HG03342 (cell line): Measurements from ENCODE around the gene CSNK1G2.

Experiments
- ATAC-seq: cut with Tn5 transposase; IDR thresholded peaks from one replicate; pipeline ENCODE4 v1.9.1; 2021; ENCODE audit warnings: mild to moderate bottlenecking, moderate library complexity; ENCODE audit not compliant: unreplicated experiment

Gene CSNK1G2

DNA sequence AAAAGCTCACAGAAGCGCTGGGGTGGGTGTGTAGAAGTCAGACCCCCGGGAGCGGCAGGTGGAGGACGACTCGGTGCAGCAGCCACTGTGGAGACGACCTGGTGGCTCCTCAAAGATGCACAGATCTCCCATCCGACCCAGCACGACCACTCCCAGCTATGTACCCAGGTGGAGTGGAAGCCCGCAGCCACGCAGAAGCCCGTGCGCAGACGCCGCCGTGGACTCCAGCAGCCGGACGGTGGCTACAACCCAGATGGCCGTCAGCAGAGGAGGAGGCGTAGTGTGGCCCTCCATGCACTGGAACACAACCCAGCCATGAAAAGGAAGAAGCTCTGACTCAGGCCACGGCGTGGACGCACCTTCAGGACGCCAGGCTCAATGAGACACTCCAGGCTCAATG lies 21.7 kb downstream of the CSNK1G2 start:
- ATAC-seq, result no peak

DNA sequence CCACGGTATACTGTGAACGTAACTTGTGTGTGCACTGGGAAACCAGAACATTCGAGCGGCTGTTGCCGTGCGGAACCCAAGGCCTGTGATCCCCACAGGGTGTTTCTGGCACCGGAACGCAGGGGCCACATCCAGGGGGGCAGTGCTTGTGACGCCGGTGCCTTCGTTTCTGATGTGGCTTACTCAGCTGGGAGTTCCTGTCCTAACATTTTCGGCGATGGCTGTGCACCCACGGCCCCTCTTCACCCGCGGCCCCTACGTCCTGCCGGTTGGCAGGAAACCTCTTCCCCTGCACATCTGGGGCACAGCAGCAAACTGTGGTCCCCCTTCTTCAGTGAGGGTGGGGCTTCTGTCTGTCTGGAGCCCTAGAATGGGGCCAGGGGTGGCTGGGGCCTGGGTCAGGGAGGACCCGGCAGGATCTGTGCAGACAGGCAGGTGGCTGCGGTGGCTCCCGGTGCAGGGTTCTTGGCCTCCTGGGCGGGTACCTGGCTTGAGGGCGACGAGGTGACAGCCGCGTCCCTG lies 26.2 kb downstream of the CSNK1G2 start:
- no peak for ATAC-seq

DNA sequence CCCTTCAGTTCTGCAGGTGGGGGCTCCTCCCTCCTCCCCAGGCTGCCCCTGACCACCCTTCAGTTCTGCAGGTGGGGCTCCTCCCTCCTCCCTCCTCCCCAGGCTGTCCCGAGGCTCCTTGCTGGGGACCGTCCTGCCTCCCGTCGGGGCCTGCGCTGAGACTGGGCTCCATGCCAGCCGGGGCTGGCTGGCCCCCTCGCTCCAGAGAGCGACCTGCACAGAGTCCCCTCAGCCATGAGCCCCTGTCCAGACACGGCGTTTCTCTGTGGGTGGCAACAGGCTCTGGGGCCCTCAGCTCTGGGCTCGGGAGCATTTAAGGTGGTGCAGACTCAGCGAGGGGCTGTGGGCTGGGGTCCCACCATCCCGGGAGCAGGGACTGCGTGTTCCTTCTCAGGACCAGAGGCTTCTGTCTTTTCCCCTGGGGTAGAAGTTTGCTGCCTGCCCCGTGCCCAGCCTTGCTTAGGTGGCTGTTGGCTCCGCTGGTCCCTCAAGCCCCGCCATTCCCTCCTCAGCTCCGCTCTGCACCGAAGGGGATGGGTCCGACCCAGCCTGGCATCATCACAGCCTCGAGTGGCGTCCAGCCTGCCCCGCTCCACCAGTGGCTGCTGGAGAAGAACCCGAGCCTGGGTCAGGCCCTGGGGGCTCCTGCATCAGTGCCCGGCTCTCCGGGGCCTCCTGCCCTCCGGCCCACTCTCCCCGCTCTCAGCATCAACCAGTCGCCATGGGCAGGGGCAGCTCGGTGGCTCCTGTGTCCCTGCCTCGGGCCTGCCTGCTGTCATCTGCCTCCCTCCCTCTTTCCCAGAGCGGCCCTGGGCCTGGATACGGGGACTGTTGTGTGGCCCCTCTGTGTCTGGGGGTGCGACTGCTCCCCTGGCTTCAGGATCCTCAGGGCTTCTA lies 27.6 kb downstream of the CSNK1G2 start:
- ATAC-seq, result no peak

DNA sequence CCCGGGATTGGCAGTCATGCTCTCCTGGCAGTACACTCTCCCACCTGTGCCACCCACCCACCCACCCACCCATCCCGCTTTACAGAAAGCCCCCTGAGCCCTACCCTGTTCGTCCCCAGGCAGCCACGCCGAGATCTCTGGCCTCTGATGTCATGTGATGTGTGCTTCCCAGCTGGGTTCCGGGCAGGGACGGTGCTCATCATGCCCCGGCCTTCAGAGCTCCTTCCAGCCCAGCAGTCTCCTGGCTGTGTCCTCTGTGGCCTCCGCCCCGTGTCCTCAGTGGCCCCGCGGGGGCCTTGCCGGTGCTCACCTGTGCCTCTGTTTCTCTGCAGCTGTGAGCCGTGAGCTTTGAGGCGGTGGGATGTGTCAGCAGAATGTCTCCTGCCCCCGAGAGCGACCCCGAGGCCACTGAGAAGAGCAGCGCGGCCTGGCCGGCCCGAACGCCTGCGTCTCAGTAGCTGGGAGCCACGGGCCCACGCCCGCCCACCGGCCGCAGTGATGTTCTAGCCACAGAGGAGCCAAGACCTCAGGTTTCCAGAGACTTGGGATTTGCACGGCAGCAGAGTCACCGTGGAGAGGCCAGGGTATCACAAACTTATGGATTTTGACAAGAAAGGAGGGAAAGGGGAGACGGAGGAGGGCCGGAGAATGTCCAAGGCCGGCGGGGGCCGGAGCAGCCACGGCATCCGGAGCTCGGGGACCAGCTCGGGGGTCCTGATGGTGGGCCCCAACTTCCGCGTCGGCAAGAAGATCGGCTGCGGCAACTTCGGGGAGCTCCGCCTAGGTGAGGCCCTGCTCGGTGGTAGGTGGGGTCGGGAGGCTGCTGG lies 28.4 kb downstream of the CSNK1G2 start:
- ATAC-seq, result no peak

DNA sequence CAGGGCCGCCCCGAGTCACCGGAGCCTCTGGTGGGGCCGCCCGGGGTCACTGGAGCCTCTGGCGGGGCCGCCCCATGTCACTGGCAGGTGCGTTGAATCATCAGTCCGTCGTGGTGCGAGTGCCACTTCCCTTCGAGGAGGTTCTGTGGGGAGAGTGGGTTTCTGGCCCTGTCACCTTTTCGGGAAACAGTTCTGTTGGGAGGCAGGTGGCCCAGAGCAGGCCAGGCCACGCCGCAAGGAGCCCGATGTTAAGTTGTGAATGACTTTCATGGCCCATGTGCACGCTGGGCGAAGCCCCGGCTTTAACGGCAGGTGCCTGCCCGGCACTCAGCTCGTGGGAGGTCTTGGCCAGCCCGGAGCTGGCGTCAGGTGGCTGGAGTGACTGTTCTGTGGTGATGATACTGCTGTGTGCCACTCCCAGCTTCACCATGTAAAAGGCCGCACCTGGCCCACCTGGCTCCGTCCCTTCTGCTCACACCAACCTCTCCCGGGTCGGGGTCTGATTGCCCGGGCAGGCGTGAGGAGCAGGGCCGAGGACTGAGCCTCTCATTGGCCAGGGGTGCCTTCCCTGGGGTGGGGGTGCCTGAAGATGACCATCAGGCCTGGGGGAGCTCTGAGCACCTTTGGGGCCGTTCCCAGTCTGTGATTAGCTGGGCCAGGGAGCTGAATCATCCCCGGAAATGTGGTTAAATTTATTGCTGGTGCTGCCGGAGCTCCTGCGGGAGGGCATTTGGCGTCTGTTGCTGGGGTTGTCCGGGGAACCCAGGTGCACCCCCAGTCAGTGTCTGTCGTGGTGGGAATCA lies 29.2 kb downstream of the CSNK1G2 start:
- ATAC-seq, result no peak

DNA sequence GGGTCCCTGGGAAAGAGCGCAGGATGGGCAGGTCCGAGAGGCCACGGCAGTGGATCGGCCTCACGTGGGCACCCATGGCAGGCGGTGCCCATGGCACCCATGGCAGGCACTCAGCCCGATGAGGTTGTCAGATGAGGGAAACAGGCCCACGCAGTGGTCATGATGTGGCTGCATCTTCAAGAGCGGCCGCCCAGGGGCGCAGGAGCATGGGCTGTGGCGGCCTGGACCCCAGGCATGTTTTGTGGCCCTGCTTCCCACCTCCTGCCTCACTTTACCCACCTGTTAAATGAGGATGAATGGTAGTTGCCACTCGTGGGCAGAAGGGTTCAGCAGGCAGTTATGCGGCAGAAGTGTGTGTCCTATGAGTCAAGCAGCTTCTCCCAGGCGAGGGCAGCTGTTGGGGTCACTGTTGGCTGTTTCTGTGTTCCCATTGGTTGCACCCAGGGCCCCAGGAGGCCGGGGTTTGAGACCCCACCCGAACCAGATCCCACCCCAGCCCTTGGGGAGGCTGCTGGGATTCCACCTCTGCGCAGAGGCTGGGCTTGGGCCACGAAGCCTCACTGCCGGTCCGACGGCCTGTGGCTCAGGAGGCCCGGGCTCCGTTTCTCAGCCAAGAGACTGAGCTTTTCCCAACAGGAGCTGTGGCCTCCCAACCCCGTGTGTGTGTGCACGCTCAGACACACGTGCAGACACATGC lies 30.0 kb downstream of the CSNK1G2 start:
- no peak for ATAC-seq

DNA sequence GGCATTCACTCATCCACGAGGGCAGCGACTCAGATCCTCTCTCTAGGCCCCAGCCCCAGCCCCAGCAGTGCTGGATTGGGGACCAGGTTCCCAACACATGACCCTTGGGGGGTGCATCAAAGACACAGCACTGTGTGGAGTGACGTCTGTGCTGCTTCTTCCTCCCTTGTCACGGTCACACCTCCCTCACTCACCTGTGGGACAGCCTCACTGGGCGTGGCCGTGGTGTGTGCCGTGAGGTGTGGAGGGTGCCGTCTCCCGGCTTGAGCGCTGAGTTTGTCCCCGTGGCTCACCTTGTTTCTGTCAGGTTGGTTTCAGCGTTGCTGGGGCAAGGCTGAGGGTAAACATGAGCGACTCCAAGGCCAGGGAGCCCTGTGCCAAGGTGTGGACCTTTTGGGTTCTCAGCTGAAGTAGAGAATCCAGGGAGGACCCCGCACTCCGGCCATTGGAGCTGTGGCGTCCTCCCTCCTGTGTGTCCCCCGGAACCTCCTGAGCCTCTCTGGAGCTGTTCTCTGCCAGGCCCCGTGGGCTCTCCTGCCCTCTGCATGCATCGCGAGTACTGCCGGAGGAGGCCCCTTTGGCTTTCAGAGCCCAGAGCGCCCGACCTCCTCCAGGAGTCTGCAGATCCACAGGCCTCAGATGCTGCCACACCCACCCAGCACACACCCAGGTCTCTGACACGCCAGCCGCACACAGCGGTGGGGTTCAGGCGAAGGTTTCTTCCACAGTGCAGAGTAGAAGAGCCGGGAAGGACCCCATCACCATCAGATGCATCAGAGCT lies 33.6 kb downstream of the CSNK1G2 start:
- no peak for ATAC-seq

DNA sequence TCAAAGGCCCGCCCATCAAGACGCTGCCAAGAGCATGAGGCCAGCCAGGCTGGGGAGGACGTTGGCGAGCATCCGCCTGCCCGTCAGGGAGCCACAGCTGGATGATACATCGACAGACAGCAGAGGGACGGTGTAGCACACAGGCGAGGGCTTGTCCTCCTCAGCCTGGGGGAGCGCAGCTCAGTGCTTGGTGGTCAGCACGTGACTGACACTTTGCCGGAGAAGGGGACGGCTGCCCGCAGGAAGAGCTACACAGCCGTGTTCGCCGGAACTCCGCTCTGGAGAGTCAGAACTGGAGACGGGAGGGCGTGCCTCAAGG lies 34.1 kb downstream of the CSNK1G2 start:
- no peak for ATAC-seq

DNA sequence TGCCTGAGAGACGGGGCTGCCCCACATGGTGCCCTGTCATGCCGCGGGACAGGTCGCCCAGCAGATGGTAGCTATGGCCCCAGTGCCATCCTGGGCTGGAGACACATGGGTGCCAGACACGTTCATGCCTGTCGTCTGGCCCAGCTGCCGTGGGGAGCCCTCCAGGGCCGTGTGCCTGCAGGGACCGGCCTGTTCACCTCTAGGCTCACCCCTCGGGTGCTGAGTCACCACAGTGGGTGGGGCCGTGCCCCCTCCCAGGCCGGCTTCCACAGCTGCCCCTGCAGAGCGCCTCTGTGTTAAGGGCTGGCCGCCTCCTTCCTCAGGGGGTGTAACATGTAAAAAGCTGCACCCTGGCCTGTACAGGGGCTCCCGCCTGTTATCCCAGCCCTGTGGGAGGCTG lies 36.1 kb downstream of the CSNK1G2 start:
- ATAC-seq, result no peak

DNA sequence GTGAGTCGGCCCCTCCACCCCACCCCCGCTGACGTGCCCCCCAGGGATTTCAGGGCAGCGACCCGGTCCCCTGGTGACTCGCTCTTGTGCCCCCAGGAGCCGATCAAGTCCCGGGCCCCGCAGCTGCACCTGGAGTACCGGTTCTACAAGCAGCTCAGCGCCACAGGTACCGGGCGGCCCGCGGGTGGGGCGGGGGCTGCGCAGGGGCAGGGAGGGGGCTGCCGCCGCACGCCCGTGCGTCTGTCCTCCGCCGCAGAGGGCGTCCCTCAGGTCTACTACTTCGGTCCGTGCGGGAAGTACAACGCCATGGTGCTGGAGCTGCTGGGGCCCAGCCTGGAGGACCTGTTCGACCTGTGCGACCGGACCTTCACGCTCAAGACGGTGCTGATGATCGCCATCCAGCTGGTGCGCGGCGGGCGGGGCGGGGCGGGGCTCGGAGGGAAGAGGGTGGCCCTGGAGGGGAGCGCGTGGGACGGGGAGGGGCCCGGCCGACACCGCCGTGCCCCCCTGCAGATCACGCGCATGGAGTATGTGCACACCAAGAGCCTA lies 37.4 kb downstream of the CSNK1G2 start:
- no peak for ATAC-seq

DNA sequence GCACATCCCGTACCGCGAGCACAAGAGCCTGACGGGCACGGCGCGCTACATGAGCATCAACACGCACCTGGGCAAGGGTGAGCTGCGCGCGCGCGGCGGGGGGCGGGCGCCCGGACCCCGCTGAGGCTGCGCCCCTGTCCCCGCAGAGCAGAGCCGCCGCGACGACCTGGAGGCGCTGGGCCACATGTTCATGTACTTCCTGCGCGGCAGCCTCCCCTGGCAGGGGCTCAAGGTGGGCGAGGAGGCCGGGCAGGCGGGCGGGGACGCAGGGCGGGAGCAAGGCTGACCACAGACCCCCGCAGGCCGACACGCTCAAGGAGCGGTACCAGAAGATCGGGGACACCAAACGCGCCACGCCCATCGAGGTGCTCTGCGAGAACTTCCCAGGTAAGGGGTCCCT lies 38.0 kb downstream of the CSNK1G2 start:
- ATAC-seq, result no peak

DNA sequence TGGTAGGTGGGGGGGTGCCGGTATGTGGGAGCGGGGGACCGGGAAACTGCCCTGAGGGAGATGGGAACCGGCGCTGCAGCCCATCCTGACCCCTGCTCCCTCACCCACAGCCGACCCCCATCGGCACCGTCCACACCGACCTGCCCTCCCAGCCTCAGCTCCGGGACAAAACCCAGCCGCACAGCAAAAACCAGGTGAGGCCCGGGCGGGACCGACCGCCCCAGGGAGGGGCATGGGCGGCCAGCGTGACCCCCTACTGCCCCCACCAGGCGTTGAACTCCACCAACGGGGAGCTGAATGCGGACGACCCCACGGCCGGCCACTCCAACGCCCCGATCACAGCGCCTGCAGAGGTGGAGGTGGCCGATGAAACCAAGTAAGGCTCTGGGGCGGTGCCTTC lies 38.7 kb downstream of the CSNK1G2 start:
- ATAC-seq, result no peak

DNA sequence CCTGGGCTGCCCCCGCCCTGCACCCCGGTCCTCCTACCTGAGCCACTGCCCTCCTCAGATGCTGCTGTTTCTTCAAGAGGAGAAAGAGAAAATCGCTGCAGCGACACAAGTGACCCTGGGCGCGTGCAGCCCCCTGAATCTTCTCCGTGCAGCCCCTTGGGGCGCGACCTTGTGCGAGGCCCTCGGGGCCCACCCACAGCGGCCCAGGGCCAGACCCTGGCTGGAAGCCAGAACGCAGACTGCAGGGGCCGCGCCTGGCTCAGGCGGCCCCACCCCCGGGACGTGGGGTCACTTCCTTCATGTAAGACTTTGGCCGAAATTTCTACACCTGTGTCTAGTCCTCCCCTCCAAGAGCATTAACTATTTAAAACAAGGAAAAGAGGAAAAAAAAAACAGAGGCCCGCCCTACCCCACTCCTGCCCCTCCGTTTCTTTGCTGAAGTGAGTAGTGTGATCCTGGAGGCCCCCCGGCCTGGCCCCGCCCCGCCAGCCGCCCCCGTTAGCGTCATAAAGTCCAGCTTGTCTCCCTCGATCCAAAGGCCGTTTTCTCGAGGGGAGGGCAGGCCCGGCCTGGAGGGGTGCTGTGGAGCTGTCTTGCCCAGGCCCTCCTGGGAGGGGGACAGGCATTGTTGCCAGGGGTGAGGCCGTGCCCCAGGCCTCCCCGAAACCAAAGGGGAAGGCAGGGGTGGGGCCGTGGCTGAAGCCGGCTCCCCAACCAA lies 39.3 kb downstream of the CSNK1G2 start:
- no peak for ATAC-seq

DNA sequence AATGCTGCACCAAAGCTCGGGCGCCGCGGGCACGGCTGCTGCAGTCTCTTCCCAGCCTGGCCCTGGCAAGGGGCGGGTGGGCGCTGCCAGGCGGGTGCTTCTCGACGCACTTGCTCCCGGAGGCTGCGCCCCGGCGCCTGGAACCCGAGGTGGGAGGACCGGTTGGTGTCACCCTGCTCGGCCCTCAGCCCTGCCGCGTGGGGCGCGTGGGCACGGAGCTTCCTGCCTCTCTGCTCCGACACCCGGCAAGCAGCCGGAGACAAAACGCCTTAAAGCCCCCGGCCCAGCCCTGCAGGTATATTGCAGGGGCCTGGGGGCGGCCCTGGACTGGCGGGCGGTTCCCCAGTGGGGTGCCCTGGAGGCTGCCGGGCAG lies 39.8 kb downstream of the CSNK1G2 start:
- ATAC-seq, result no peak

DNA sequence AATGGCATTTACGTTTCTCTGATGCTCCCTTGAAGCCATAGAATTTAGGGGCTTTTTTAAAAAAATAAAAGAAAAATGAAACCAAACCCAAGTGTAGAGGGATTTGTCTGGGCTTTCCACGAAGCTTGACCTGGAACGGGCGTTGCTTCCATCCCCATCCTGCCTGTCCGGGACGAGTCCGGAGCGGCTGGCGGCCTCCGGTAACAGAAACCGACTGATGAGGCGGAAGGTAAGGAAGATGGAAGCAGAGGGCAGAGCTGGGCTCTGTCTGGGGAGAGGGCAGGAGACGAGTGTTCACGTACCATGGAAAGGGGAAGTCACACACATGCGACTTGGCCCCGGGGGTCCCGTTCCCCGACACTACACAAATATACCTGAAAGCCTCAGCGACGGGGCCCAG lies 40.3 kb downstream of the CSNK1G2 start:
- ATAC-seq, result no peak

DNA sequence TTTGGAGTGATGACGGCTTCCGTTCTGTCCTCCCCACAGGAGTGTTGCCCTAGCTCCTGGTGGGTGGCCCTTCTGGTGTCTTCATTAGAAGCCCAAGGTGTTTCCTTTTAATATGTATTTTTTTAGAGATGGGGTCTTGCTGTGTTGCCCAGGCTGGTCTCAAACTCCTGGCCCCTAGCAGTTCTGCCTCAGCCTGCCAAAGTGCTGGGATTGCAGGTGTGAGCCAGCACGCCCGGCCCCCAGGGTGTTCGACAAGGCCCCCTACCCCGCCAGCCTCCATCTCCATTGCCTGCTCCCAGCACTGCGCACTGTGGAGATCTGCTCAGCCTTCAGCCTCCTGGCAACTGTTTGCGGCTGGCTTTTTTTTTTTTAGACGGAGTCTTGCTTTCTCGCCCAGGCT lies 43.4 kb downstream of the CSNK1G2 start:
- no peak for ATAC-seq

DNA sequence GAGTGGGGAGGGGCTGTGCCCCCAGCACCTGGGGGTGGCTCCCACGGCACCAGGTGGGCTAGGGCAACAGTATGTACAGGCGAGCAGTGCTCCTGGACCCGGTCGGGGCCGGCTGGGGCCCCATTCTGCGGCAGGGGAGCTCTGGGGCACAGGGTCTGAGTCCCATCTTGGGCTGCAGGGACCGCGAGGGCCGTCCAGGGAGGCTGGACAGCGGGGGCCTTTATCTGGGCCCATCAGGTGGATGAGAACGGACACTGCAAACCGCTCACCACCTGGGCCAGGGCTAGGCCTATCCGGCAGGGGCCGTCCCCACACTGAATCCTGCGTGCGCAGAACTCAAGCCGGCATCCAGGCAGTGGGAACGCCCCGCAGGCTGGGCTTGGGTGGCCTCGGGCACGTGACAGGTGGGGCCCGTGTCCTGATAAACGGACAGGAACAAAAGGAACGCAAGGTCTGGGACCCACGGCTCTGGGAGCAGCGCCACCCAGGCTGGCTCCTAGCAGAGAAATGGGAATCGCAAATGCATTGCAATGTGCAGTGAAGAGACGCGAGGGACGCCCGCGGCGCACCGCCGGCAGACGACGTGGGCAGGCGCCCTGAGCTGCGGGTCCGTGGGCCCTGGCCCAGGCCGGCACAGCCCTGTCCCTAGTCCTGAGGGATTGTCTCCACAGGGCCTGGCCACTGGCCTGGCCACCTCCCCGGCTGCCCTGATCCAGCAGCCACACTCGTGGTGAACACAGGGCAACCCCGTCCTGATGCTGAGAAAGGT lies 44.8 kb downstream of the CSNK1G2 start:
- ATAC-seq, result no peak
